ENCODE data around the gene NHLH2.

The NHLH2 gene

DNA sequence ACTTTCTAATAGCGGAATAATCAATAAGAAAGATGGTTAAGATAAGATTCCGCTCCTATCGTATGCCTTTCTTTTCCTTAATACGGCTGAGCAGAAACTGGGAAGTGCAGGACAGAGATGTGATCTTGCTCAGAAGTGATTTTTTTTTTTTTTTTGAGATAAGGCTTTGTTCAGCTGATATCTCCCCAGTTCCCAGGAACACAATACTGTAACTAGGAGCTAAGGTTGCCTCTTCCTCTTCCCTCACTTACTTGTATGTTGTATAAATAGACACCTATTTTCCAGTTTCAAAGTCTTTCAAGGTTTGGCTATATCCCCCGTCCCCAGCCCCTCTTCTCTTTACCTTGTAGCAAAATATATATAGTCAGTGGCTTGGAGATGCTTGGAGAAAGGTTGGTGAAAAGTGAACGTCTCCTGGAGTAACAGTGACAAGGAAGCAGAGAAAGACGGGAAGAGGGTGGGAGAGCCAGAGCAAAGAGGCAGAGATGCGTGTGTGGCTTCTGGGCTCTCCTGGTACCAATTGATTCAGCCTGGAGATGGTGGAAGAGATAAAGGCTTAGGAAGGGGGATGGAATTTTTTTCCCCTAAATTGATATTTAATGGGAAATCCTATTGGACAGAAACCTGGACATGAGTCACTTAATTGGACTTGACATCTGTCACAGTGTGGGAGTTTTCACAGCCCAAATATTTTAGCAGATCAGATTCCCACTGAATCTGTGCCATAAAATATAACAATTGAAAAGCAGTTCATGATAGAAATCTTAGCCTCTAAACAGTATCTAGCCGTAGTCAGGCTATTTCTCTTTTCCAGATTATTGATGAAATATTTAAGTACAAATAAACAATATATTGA, at the start of gene NHLH2:
NHLH2 (minus strand) TSS at position 522 of the 856 bp plus-strand sequence. CDS start 2,754 bp downstream, outside the sequence.
- DNase-seq (ENCODE audit: insufficient read length, low spot score) (no peak), FAIRE-seq (no peak)

DNA sequence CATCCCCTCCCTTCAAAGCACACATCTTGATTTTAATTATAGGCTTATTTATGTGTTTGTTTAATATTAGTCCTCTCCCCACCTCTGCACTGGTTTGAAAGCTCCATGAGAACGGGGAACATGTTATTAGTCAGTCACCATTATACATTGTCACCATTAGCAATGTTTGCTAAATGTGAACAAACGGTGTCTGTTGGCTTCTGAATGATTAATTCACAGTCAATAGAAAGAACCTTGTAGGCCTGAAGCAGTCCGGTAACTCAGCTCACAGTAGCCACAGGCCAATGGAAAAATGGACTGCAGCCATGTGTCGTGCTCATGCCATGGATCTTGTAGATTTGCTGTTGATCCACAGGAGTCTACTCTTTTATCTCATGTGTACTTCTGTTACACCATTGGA, 49.7 kb upstream of the NHLH2 start:
- FAIRE-seq: no peak

DNA sequence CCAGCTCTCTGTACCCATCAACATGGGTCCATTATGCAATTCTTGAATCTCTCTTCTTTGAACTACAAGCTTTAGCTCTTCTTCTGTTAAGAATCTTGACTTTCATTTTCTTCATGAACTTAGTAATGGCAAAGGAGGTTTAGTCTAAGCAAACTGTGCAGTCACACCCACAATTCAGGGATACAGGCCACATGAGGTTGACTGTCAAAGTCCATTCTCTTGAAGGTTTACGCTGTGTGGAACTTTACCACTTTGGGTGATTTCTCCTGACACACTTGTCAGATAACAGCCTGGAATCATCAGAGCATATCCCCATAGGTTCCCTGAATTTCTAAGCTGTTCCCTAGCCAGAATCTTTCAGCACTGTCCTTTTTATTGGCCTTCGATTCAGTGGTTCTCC, 48.0 kb upstream of the NHLH2 start:
- no peak for DNase-seq (ENCODE audit: insufficient read length, low spot score)
- no peak for FAIRE-seq

More for the DNA sequence above, 49.7 kb upstream of the NHLH2 start:
- DNase-seq (ENCODE audit: insufficient read length, low spot score): no peak

DNA sequence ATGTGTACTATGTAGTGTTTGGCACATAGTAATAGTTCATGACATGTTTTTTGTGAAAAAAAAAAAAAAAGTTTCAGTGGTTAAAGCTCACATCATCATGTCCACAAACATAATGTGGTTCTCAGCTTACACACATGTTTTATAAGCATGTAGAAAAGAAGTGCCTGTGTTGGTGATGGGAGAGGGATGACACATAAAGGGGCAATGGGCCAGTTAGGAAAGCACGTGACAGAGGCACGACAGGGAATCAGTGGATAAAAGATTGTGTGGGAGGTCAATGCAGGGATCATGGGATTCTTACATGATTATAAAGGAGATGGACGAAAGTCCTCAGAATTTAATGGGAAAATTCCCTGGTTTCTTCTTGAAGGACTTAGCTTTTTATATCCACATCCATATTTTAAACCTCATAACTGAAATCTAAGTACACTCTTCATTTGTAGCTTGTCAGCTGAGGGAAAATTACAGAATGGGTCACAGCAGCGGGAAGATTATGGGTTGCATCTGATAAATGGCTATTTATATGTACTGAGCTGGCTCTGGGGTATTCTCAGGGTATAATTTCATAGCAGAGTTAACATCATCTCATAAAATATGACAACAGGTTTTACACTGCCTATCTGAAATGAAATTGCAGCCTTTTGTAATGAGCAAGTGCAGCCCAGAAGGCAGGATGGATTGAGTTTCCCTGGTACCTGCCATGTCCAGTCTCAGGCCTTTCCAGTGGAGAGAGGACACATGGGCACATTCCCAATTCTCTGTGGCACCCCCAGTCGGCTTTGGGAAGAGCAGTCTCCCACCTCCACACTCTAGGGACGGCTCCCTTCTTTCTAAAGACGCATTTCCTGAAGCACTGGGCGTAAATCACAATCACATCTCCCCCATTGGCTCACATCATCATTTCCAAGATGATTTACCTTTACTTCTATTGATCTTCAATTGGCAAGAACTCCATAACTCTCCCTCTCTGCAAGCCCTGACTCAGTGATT, 42.3 kb upstream of the NHLH2 start:
- DNase-seq (ENCODE audit: insufficient read length, low spot score): no peak
- FAIRE-seq: no peak

DNA sequence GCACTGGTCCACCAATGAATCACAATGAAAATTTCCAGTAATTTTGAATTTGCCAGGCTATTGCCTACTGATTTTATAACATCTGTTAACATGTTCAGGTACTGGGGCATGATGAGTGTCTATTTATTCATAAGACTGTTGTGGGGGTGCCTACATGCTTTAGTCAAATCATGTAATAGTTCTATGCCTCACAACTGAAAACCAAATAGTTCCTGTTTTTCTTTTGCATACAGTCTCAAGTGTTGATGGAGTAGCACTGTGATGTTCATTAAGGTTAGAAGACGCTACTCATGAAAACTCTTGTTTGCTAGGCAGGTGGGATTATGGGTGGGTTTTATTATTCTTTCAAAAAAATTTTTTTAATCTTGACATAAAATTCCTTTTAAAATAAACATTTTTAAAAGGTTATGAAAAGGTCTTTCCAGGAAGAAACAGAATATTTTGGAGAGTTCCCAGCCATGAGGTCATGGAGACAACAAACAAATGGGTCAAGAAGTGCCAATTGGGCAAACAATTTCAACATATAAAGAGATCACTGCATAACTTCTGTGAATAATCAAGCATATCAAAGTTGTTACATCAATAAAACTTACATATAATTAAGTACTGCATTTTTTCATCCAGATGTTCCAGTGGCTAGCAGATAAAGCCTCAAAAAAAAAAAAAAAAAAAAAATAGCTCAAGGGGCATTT, 40.2 kb upstream of the NHLH2 start:
- DNase-seq (ENCODE audit: insufficient read length, low spot score): no peak
- FAIRE-seq: no peak

DNA sequence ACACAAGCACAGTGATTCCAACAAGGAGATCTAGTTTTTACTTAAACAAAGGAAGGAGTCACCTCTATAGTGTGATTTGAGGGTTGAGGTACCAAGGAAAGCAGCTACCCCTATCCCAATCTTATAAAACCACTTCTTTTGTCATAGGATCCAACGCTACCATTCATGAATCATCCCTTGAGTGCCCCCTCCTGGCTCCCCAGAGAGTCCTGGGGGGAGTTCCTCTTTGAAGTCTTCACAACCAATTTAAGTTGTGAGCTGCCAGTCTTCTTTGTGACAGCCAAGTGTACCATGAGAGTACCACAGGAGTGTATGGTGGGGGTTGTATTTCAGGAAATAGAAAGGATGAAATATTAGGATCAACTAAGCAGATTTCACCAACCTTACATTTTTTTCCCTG, 39.1 kb upstream of the NHLH2 start:
- FAIRE-seq: no peak
- DNase-seq (ENCODE audit: insufficient read length, low spot score): no peak

DNA sequence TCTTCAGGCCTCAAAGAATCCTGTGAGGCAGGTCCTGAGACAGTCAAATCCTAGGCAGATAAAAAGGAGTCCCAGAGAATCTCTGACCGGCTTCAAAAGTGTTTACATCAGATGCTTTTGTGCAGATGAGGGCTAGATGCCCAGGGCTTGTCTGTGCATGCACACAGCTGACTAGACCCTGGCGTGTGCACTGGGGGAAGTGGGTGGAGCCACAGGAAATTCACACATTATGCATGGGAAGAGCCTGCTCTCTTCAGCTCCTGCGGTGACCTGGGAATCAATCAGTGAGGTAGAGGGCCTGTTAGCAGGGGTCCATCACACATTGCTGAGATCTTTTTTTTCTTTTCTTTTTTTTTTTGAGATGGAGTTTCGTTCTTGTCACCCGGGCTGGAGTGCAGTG, 36.6 kb upstream of the NHLH2 start:
- DNase-seq (ENCODE audit: insufficient read length, low spot score) (no peak), FAIRE-seq (no peak)

DNA sequence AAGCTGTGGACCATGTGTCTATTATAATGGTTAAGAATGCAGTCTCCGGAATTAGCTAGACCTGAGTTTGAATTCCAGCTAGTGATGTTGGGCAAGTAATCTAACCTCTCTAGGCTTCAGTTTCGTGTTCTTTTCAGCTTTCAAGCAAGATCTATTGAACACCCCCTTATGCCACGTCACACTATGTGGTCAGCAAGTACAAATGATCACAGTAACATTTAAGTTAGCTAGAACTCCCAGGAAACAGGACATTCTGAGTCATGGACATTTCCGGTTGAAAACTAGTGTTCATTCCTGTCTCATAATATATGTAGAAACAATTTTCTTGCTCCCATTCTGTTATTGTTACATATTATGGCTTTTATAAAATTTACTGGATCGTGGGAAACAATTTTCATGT, 34.0 kb upstream of the NHLH2 start:
- DNase-seq (ENCODE audit: insufficient read length, low spot score) (no peak), FAIRE-seq (no peak)

DNA sequence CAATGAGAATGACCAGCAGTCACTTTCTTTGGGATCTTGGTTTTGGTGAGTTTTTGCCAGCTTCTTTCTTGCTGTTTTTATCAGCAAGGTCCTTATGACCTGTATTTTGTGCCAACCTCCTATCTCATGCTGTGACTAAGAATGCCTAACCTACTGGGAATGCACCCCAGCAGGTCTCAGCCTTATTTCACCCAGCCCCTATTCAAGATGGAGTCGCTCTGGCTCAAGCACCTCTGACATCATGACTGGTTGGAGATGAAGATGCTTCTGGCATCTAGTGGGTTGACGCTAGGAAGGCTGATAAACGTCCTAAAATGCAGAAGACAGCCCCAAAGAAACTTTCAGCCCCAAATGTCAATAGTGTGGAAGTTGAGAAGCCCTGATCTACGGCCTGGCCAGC, 33.6 kb upstream of the NHLH2 start:
- FAIRE-seq: no peak

DNA sequence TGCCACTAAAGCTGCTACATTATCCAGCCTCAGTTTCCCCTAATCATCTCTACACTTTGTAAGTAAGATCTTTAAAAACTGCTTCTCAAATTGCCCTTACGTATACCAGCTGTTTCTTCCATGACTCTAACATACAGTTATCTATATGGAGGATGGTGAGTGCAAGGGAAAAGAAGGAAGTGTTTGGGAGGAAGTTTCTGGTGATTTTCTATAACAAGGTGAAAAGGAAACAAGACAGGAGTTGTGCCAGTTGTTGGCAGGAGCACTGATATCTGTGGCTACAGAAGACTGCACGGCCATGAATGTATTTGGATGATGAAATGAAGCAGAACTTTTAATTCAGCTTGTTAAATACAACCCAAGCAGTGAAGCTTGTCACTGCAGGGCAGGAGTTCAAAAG, 32.3 kb upstream of the NHLH2 start:
- DNase-seq (ENCODE audit: insufficient read length, low spot score): no peak
- no peak for FAIRE-seq

More for the DNA sequence above, 33.6 kb upstream of the NHLH2 start:
- DNase-seq (ENCODE audit: insufficient read length, low spot score): no peak

DNA sequence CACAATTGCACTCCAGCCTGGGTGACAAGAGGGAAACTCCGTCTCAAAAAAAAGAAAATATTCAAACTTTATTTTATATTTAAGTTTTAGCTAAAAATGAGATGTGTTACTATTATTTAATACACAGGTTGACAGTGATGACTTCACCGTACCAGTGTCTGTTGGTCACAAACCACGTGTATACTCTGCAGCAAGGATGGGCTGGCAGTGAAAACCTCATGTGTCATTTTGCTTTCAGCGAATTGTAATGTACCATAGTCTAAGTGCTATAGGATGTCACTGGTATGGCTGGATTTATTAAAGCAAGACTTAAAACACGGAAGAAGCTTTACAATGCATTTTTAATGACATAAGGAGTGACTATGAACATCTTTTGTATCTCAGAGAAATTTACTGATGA, 28.1 kb upstream of the NHLH2 start:
- FAIRE-seq (no peak), DNase-seq (ENCODE audit: insufficient read length, low spot score) (no peak)

DNA sequence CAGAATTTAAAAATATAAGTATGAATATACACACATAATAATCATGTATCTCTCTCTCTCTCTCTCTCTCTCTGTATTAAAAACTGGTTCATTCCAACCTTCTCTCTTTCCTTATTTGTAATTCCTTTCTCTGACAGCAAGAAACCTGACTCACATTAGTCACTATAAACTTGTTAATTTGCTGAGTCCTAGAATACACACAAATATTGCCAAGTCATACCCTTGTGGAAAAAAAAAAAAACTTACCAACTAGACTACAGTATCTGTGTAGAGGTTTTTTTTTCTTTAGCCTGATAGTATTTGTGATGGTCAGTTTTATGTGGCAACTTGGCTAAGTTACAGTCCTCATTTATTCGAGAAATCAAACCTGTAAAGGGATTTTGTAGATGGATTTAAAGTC, 26.3 kb upstream of the NHLH2 start:
- DNase-seq (ENCODE audit: insufficient read length, low spot score) (no peak), FAIRE-seq (no peak)

DNA sequence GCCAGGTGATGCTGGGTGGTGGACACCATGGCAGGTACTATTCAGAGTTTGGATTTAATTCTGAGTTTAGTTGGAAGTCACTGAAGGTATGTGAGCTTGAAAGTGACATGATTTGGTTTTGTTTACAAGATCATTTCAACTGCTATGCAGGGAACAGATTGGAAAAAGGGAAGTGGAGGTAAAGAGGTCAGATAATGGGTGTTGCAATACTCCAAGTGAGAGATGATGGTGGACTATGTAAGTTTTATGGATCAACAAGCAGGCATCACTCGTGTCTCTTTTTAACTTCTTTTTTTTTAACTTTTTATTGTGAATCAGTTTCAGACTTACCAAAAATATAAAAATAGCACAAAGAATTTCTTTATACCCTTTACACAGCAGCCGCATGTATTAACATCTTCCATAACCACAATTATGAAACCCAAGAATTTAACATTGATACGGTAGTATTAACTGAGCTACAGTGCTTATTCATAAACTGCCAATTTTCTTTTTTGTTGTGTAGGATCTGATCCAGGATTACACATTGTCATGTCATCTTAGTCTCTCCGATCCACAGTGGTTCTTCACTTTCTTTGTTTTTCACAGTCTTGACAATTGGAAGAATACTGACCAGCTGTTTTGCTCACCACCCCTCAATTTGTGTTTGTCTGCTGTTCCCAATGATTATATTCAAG, 24.9 kb upstream of the NHLH2 start:
- FAIRE-seq: no peak
- DNase-seq (ENCODE audit: insufficient read length, low spot score): no peak

DNA sequence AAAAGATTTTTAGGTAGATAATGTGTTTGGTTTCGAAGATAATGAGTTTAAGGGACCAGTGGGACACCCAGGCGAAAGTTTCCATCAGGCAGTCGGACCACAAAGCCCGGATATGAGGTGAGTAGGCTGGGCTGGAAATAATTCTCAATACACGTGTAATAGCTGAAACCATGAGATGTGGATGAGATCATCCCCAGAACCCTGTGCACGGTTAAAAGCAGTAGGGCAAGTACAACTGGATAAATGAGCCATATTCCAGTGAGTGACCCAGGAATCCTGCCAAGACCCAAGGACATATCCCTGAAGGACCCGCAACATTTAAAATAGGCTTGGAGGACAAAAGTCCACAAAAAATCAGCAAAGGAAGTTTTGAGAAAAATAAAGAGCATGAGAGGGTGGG, 21.5 kb upstream of the NHLH2 start:
- DNase-seq (ENCODE audit: insufficient read length, low spot score) (no peak), FAIRE-seq (no peak)

DNA sequence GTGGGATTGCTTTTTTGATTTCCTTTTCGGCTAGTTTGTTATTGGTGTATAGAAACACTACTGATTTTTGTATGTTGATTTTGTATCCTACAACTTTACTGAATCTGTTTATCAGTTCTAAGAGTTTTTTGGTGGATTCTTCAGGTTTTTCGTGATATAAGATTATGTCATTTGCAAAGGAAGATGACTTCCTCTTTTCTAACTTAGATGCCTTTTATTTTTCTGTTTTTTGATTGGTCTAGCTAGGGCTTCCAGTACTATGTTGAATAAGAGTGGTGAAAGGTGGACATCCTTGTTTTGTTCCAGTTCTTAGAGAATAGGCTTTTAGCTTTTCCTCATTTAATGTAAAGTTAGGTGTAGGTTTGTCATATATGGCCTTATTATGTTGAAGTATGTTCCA, 13.1 kb upstream of the NHLH2 start:
- DNase-seq (ENCODE audit: insufficient read length, low spot score): no peak

DNA sequence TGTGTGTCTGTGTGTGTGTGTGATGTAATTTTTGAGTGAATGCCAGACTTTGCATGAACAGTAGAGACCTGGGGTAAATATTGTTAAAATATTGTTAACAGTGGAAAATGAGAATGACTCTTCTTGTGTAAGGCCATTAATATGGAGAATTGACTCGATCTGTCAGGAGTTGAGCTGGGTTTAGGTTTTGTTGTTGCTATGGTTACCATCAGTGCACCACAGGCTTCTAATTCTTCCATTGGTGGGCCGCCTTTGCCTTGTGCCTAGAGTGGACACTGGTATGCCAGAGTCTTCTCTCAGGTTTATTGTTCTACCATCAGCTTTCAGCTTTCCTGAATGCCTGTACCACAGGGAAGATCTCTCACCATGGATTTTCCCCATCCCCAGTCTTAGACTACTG, 10.0 kb upstream of the NHLH2 start:
- DNase-seq (ENCODE audit: insufficient read length, low spot score) (no peak), FAIRE-seq (no peak)

More for the DNA sequence above, 13.1 kb upstream of the NHLH2 start:
- no peak for FAIRE-seq

DNA sequence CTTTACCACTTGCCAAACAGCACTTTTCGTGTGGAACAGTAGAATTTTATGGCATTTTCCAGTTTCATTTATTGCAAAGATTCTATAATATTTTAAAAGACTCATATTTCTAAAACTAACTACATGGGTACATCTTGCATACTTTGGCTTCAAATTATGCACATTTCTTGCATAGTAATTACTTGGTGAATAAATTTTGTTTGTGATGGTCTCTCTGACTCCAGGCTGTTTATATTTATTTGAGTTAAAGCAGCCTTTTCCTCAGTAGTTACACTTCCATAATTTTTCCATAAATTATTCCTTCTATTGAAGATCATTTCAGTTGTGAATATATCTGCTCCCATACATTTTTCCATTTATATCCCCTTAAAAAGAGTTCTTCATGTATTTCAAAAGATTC, 6.9 kb upstream of the NHLH2 start:
- DNase-seq (ENCODE audit: insufficient read length, low spot score): no peak
- FAIRE-seq: no peak

DNA sequence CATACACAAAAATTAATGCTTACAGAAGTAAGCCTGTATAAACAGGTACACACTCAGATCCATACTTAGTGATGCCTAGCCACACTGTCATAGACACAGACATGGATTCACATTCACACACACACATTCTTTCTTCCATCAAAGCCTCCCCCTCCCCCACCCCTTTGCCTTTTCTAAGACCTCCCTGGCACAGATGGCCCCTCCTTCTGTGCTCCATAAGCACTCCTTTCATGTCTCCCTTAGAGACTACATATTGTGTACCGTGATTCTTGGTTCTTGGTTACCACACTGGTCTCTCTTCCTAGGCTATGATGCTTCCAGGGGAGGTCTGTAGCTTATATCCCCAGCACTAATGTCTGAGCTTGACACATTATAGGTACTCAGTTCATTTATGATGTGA, 2.0 kb upstream of the NHLH2 start:
- DNase-seq (ENCODE audit: insufficient read length, low spot score) (no peak), FAIRE-seq (no peak)

DNA sequence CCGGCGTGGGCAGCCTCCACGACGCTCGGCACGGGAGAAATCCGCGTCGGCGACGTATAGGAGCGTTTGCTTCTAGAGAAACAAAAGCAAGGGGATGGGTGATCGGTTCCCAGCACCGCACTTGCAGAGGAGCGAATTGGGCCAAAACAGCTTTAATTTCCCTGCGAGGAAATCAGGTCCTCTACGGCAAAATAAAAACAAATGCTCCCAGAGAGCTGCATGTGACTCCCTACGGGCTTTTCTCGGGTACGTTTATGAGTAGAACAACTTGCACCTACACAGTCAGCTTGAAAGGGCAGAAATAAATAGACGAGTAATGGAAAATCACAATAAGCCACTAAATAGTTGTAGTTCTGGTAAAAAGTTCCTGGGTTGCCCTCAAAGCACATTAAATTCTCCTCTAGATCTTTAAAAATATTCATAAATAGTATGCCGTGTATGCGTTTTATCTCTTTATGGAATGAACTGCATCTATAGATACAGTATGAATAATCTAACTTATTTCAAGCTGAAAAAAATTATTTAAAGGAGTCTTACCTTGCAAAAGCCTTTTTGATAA, 1.2 kb downstream of the NHLH2 start:
- FAIRE-seq (no peak), DNase-seq (ENCODE audit: insufficient read length, low spot score) (no peak)

DNA sequence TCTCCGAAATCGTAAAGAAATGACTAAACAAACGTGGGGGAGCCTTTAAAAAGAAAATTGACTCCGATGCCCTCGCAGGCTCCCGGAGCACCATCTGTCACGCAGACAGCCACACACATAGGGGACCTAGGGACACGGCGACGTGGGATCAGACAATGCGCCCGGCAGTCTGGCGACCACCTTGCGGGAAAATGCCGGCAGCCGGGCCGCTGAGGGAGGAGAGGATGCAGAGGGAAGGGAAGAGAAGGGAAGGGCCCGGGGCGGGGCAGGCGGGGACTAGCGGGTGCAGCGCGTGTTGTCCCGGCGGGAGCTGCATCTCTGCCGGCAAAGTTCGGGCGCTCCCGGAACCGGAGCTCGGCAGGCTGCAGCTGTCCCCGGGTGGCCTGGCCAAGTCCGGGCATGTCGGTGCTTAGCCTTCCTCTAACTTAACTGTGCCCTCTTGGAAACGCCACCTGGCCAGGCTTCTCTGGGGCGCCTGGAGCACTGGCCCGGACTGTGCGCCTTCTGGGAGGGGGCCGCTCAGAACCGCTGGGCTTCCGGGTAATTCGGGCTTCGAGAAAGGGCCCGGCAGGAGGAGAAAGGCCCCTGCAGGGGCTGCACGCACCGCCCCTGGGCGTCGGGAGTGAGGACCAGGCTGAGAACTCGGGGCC, 1.8 kb downstream of the NHLH2 start:
- no peak for DNase-seq (ENCODE audit: insufficient read length, low spot score)
- no peak for FAIRE-seq
